GM23338 (cell line): Measurements from ENCODE around the gene ZP3.

Experiments
- CREB1 ChIP-seq: fragments of 250-450 bp; sonication (Bioruptor Pico); IDR thresholded peaks from 2 replicates; pipeline ENCODE4 v1.5.0; 2020; ENCODE audit warnings: low read depth, mild to moderate bottlenecking, moderate library complexity
- CTCF ChIP-seq, 2 experiments: fragments of 200-600 bp in 1 of 2; sonication (generic) in 1 of 2; conservative IDR thresholded peaks; 2 replicates each; pipeline versions ENCODE4 v1.5.1 to v1.6.1; 2016 to 2017; ENCODE audit warnings: antibody characterized with exemption in 2 of 2, low read depth in 2 of 2, mild to moderate bottlenecking in 2 of 2, moderate library complexity in 1 of 2
- EZH2 ChIP-seq: fragments of 200-600 bp; sonication (generic); IDR thresholded peaks from one replicate; pipeline ENCODE4 v1.8.0; 2017; ENCODE audit warnings: antibody characterized with exemption, mild to moderate bottlenecking, low read depth; ENCODE audit not compliant: unreplicated experiment
- EZH2phosphoT487 ChIP-seq: fragments of 200-600 bp; sonication (generic); IDR thresholded peaks from one replicate; pipeline ENCODE4 v1.8.1; 2018; ENCODE audit warnings: antibody characterized with exemption; ENCODE audit not compliant: unreplicated experiment
- JUNB ChIP-seq: IDR thresholded peaks from one replicate; pipeline ENCODE4 v1.6.1; 2016; ENCODE audit warnings: antibody characterized with exemption; ENCODE audit not compliant: unreplicated experiment
- NANOG ChIP-seq: IDR thresholded peaks from 2 replicates; pipeline ENCODE4 v1.6.1; 2016; ENCODE audit warnings: antibody characterized with exemption, borderline replicate concordance
- POLR2AphosphoS5 ChIP-seq: IDR thresholded peaks from 2 replicates; pipeline ENCODE4 v1.6.1; 2016; ENCODE audit warnings: antibody characterized with exemption, low read depth
- REST ChIP-seq: IDR thresholded peaks from one replicate; pipeline ENCODE4 v1.6.1; 2018; ENCODE audit warnings: antibody characterized with exemption; ENCODE audit not compliant: unreplicated experiment
- STAT1 ChIP-seq: IDR thresholded peaks from one replicate; pipeline ENCODE4 v1.6.1; 2016; ENCODE audit warnings: antibody characterized with exemption; ENCODE audit not compliant: unreplicated experiment

GRCh38 chr7:76392531-76393115 is 32.1 kb upstream of the ZP3 start:
- TF ChIP-seq CTCF (conservative IDR thresholded peaks at IDR 0.05; ENCODE audit: low read depth in 2 of 2) (no peak), NANOG (no peak), EZH2 (no peak), REST (no peak), POLR2AphosphoS5 (no peak), JUNB (no peak), CREB1 (CRISPR knock-in tag) (no peak), EZH2phosphoT487 (no peak), STAT1 (no peak)
